ENCODE measurements around the gene IDH2.

Gene IDH2

DNA sequence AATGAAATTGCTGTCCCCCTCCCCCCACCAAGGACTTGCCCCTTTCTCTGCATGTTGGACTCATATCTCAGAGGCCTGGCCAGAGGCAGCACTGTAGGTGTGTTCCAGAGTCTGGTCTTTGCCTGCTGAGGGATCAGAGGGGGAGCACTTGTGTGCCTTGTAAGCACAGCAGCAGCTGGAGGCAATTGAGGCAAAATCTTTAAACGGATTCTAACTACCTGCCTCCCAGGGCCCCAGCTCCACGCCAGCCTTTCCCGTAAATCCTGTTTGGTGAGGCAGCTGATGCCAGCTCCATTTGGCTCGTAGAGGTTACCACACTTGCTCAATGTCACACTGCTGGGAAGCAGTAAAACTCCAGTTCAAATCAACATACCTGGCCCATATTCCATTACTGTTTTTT lies 2.3 kb upstream of the IDH2 start:
- H3K4me3 Mint-ChIP-seq, result no peak overlapping the region
- H3K4me1 Mint-ChIP-seq (ENCODE audit: low read depth in 2 of 2), result peaks cover 28 to 32% of the 10 kb centered on the region in 2 donors
- H3K36me3 Mint-ChIP-seq (ENCODE audit: insufficient read depth), result peaks cover 18% of the 10 kb centered on the region
- no peak overlapping the region for H3K27ac Mint-ChIP-seq
- no peaks in the 10 kb centered on the region for H3K9me3 Mint-ChIP-seq
- ATAC-seq (replicated peaks) (no peak), DNase-seq (no peak)
- H3K27me3 Mint-ChIP-seq, result no peaks in the 10 kb centered on the region

DNA sequence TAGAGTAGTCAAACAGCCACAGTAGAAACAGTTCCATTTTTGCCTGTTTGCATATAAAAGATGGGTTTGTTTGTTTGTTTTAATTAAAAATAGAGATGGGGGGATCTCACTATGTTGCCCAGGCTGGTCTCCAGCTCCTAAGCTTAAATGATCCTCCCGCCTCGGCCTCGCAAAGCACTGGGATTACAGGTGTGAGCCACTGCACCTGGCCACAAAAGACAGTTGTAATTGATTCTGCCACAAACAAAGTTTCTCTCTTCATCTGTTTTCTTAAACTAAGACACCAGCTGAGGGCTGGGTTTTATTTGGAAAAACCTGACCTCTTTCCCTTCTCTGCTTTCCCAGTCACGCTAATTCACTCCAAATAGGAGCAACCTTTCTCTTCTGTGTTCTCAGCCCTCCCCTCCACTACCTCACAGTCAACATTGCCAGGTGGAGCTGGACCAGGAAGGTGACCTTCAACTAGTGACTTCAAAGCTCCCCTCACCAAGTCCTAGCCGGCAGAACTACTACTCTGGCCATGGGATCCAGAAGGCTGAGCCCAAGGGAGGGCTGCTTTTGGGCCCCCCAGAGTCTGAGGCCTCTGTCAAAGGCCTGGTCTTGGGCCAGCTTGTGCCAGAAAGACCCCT lies 1.5 kb upstream of the IDH2 start:
- ATAC-seq (replicated peaks), result no peak
- H3K27ac Mint-ChIP-seq, result peak overlapping the region; percentile 85 to 86
- peak overlapping the region; percentile 78 to 86 for H3K4me3 Mint-ChIP-seq

DNA sequence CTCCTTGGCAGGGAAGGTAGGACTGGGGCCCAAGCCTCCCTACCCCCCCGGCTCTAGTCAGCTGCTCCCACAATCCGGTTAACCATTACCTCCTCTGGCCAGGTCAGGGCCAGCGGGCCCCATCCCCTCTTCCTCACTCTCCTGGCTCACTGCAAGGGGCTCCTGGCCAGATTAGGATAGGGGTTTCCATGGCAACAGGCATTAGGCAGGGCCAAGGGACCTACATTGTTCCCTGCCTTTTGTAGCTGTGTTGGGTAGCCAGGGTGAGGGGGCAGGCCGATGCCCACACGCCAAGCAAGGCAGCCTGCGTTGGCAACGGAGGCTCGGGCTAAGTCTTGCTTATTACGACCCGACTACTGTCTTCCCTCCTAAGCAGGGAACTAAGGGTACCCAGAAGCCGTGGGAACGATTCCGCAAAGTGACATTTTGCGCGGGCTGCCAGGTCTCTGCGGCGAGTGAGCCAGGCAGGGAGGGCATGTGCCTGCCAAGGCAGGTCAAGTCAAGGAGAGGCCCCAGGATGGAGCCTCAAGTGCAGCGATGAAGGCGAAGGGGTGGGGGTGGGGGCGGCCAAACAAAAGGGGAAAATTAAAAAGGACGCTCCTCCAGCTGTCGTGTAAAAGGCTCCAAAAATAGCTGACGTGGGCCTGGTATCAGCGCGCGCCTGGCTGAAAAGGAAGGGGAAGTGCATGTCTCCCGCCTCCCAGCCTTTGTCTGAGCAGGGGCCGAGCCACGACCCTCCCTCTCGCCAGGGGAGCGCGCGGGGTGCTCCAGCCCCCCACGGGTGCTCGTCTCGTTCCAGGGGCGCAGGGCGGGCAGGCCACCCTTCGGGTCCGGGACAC lies 919 bp downstream of the IDH2 start:
- DNase-seq (no peak), ATAC-seq (replicated peaks) (no peak)
- H3K36me3 Mint-ChIP-seq (ENCODE audit: insufficient read depth), result peaks cover 32% of the 10 kb centered on the region
- peak overlapping the region; percentile 92 to 98 for H3K27ac Mint-ChIP-seq
- no peaks in the 10 kb centered on the region for H3K27me3 Mint-ChIP-seq
- no peaks in the 10 kb centered on the region for H3K9me3 Mint-ChIP-seq
- H3K4me1 Mint-ChIP-seq (ENCODE audit: low read depth in 2 of 2), result peaks cover 55 to 58% of the 10 kb centered on the region in 2 donors
- peak overlapping the region; percentile 78 to 86 for H3K4me3 Mint-ChIP-seq

More for the DNA sequence above, 1.5 kb upstream of the IDH2 start:
- H3K9me3 Mint-ChIP-seq, result no peaks in the 10 kb centered on the region
- peaks cover 36 to 40% of the 10 kb centered on the region in 2 donors for H3K4me1 Mint-ChIP-seq (ENCODE audit: low read depth in 2 of 2)
- no peaks in the 10 kb centered on the region for H3K27me3 Mint-ChIP-seq
- H3K36me3 Mint-ChIP-seq (ENCODE audit: insufficient read depth), result peaks cover 23% of the 10 kb centered on the region
- DNase-seq, result no peak

GRCh38 chr15:90099868-90100831 lies 2.1 kb downstream of the IDH2 start:
- no peak for ATAC-seq (replicated peaks)

GRCh38 chr15:90099072-90099867 lies 3.0 kb downstream of the IDH2 start:
- peak overlapping the region; percentile 78 to 86 for H3K4me3 Mint-ChIP-seq
- H3K4me1 Mint-ChIP-seq (ENCODE audit: low read depth in 2 of 2), result peaks cover 74 to 76% of the 10 kb centered on the region in 2 donors
- H3K27me3 Mint-ChIP-seq, result no peaks in the 10 kb centered on the region
- DNase-seq (peak; percentile 40 to 50 (median 40)), ATAC-seq (replicated peaks) (peak; percentile 23)
- peaks cover 39% of the 10 kb centered on the region for H3K36me3 Mint-ChIP-seq (ENCODE audit: insufficient read depth)
- H3K27ac Mint-ChIP-seq, result peak overlapping the region; percentile 92 to 98
- no peaks in the 10 kb centered on the region for H3K9me3 Mint-ChIP-seq

More at GRCh38 chr15:90099868-90100831, 2.1 kb downstream of the IDH2 start:
- Mint-ChIP-seq H3K9me3 (no peaks in the 10 kb centered on the region), H3K4me3 (peak overlapping the region; percentile 78 to 86), H3K27ac (peak overlapping the region; percentile 92 to 98), H3K27me3 (no peaks in the 10 kb centered on the region), H3K36me3 (ENCODE audit: insufficient read depth) (peaks cover 39% of the 10 kb centered on the region), H3K4me1 (ENCODE audit: low read depth in 2 of 2) (peaks cover 67% of the 10 kb centered on the region in 2 donors)
- no peak for DNase-seq

DNA sequence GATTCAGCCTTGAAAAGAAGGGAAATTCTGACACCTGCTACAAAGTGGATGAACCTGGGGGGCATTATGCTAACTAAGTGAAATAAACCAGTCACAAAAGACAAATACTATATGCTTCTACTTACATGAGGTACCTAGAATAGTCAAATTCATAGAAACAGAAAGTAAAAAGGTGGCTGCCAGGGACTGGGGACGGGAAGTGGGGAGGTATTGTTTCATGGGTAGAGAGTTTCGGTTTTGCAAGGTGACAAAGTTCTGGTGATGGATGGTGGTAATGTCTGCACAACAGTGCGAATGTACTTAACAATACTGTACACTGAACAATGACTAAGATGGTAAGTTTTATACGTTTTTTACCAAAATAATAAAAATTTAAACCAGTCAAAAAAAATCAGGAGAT lies 4.8 kb downstream of the IDH2 start:
- no peaks in the 10 kb centered on the region for H3K9me3 Mint-ChIP-seq
- ATAC-seq (replicated peaks) (peak; percentile 70), DNase-seq (peak; percentile 52 to 65 (median 61))
- peak overlapping the region; percentile 92 to 98 for H3K27ac Mint-ChIP-seq
- peaks cover 73 to 75% of the 10 kb centered on the region in 2 donors for H3K4me1 Mint-ChIP-seq (ENCODE audit: low read depth in 2 of 2)
- H3K27me3 Mint-ChIP-seq, result no peaks in the 10 kb centered on the region
- peak overlapping the region; percentile 78 to 86 for H3K4me3 Mint-ChIP-seq
- H3K36me3 Mint-ChIP-seq (ENCODE audit: insufficient read depth), result peaks cover 30% of the 10 kb centered on the region

GRCh38 chr15:90095521-90095959 lies 6.7 kb downstream of the IDH2 start:
- H3K9me3 Mint-ChIP-seq, result no peaks in the 10 kb centered on the region
- H3K4me3 Mint-ChIP-seq, result peak overlapping the region; percentile 78 to 86
- H3K27me3 Mint-ChIP-seq, result no peaks in the 10 kb centered on the region
- ATAC-seq (replicated peaks) (peak; percentile 26), DNase-seq (peak; percentile 22 to 29 (median 25))
- peaks cover 34% of the 10 kb centered on the region for H3K36me3 Mint-ChIP-seq (ENCODE audit: insufficient read depth)
- H3K27ac Mint-ChIP-seq, result peak overlapping the region; percentile 92 to 98
- H3K4me1 Mint-ChIP-seq (ENCODE audit: low read depth in 2 of 2), result peaks cover 67 to 75% of the 10 kb centered on the region in 2 donors

- H3K4me3 Mint-ChIP-seq, result no peak overlapping the region
- no peaks in the 10 kb centered on the region for H3K27me3 Mint-ChIP-seq
- H3K9me3 Mint-ChIP-seq, result no peaks in the 10 kb centered on the region
- no peak for DNase-seq
- peaks cover 49% of the 10 kb centered on the region for H3K36me3 Mint-ChIP-seq (ENCODE audit: insufficient read depth)
- peaks cover 35 to 58% of the 10 kb centered on the region in 2 donors for H3K4me1 Mint-ChIP-seq (ENCODE audit: low read depth in 2 of 2)
- no peak for ATAC-seq (replicated peaks)
- H3K27ac Mint-ChIP-seq, result peak overlapping the region in 1 of 2 donors; percentile 66
Measured at GRCh38 chr15:90091156-90091931, 10.9 kb downstream of the IDH2 start.

- Mint-ChIP-seq H3K36me3 (ENCODE audit: insufficient read depth) (peaks cover 47% of the 10 kb centered on the region), H3K4me1 (ENCODE audit: low read depth in 2 of 2) (peaks cover 27 to 48% of the 10 kb centered on the region in 2 donors), H3K27ac (peak overlapping the region in 1 of 2 donors; percentile 66)
Measured at GRCh38 chr15:90090226-90090848, 11.9 kb downstream of the IDH2 start.

GRCh38 chr15:90087454-90088154 lies 14.7 kb downstream of the IDH2 start:
- peak overlapping the region; percentile 60 to 92 for H3K27ac Mint-ChIP-seq

More at GRCh38 chr15:90090226-90090848, 11.9 kb downstream of the IDH2 start:
- ATAC-seq (replicated peaks) (no peak), DNase-seq (no peak)
- Mint-ChIP-seq H3K9me3 (no peaks in the 10 kb centered on the region), H3K27me3 (no peaks in the 10 kb centered on the region), H3K4me3 (no peak overlapping the region)

GRCh38 chr15:90086868-90087268 lies 15.4 kb downstream of the IDH2 start:
- no peak overlapping the region for H3K4me3 Mint-ChIP-seq
- H3K9me3 Mint-ChIP-seq, result no peaks in the 10 kb centered on the region
- peaks cover 74% of the 10 kb centered on the region for H3K36me3 Mint-ChIP-seq (ENCODE audit: insufficient read depth)
- ATAC-seq (replicated peaks) (peak; percentile 74), DNase-seq (peak; percentile 36 to 52 (median 44))
- peaks cover 9 to 23% of the 10 kb centered on the region in 2 donors for H3K4me1 Mint-ChIP-seq (ENCODE audit: low read depth in 2 of 2)
- H3K27ac Mint-ChIP-seq, result peak overlapping the region; percentile 16 to 92
- H3K27me3 Mint-ChIP-seq, result no peaks in the 10 kb centered on the region

More at GRCh38 chr15:90087454-90088154, 14.7 kb downstream of the IDH2 start:
- Mint-ChIP-seq H3K36me3 (ENCODE audit: insufficient read depth) (peaks cover 68% of the 10 kb centered on the region), H3K9me3 (no peaks in the 10 kb centered on the region), H3K27me3 (no peaks in the 10 kb centered on the region), H3K4me3 (no peak overlapping the region), H3K4me1 (ENCODE audit: low read depth in 2 of 2) (peaks cover 10 to 27% of the 10 kb centered on the region in 2 donors)
- DNase-seq (no peak), ATAC-seq (replicated peaks) (peak; percentile 42)

Data from effector memory CD8-positive, alpha-beta T cell (primary cell).